ENCODE measurements around the gene MRPL4. TPM values are rescaled to one million over a fixed set of nuclear protein-coding genes. Genes with fewer than 3 reads are reported as not detected.

MRPL4 gene
- total and polyA plus RNA-seq, 2 of the 13 experiments (the other 11 are each of a cell fraction or from before 2014, with no cell fraction given): 40.6 to 42.5 TPM

DNA sequence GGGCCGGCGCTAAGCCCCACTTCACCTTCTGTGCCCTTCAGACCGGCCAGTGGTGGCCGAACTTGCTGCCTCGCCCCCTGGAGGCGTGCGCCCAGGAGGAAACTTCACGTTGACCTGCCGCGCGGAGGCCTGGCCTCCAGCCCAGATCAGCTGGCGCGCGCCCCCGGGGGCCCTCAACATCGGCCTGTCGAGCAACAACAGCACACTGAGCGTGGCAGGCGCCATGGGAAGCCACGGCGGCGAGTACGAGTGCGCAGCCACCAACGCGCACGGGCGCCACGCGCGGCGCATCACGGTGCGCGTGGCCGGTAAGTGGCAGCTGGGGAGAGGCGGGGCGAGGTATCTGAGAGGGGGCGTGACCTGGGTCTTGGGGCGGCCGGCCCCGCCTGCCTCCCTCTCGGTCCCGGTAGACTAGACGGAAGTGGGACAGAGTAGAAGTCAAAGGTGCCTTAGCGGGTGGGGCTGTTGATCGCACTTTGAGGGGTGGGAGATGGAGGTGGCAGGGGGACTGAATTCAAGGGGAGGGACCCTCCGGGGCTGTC is 43.4 kb downstream of the MRPL4 start (continued):
- TF ChIP-seq NFKB2 (CRISPR knock-in tag; IDR thresholded peaks at IDR 0.05; ENCODE audit: borderline replicate concordance) (peak; percentile 17; the same call in 1 of the 2 replicates), TOE1 (CRISPR knock-in tag; IDR thresholded peaks at IDR 0.05) (no peak), SNAI1 (CRISPR knock-in tag; IDR thresholded peaks at IDR 0.05; ENCODE audit: borderline replicate concordance) (no peak), SMYD3 (CRISPR knock-in tag; IDR thresholded peaks at IDR 0.05) (no peak), ATM (IDR thresholded peaks at IDR 0.05; ENCODE audit: borderline replicate concordance) (no peak), PBX3 (CRISPR knock-in tag; IDR thresholded peaks at IDR 0.05; ENCODE audit: borderline replicate concordance) (no peak), ZNF768 (CRISPR knock-in tag; IDR thresholded peaks at IDR 0.05) (no peak; the same call in 1 of the 2 replicates), HES4 (CRISPR knock-in tag; IDR thresholded peaks at IDR 0.05; ENCODE audit: borderline replicate concordance) (no peak), ZKSCAN1 (IDR thresholded peaks at IDR 0.05; ENCODE audit: low read length) (no peak), ZNF776 (CRISPR knock-in tag; IDR thresholded peaks at IDR 0.05) (no peak), ATF7-NPFF (CRISPR knock-in tag; IDR thresholded peaks at IDR 0.05; ENCODE audit: low read depth) (peak; percentile 71), NR2F6 (IDR thresholded peaks at IDR 0.05) (no peak), NR2F6 (CRISPR knock-in tag; IDR thresholded peaks at IDR 0.05) (peak; percentile 35; the same call in 1 of the 2 replicates), CCAR2 (optimal IDR thresholded peaks at IDR 0.05; ENCODE audit: low read depth, low read length) (no peak), ETV6 (CRISPR knock-in tag; conservative IDR thresholded peaks at IDR 0.05) (no peak), FOXO1 (CRISPR knock-in tag; IDR thresholded peaks at IDR 0.05) (no peak), HMGXB3 (CRISPR knock-in tag; IDR thresholded peaks at IDR 0.05; ENCODE audit: borderline replicate concordance) (no peak), NFYC (CRISPR knock-in tag; IDR thresholded peaks at IDR 0.05) (no peak), MTERF4 (CRISPR knock-in tag; IDR thresholded peaks at IDR 0.05) (no peak)
- TF ChIP-seq, protein P1, sequence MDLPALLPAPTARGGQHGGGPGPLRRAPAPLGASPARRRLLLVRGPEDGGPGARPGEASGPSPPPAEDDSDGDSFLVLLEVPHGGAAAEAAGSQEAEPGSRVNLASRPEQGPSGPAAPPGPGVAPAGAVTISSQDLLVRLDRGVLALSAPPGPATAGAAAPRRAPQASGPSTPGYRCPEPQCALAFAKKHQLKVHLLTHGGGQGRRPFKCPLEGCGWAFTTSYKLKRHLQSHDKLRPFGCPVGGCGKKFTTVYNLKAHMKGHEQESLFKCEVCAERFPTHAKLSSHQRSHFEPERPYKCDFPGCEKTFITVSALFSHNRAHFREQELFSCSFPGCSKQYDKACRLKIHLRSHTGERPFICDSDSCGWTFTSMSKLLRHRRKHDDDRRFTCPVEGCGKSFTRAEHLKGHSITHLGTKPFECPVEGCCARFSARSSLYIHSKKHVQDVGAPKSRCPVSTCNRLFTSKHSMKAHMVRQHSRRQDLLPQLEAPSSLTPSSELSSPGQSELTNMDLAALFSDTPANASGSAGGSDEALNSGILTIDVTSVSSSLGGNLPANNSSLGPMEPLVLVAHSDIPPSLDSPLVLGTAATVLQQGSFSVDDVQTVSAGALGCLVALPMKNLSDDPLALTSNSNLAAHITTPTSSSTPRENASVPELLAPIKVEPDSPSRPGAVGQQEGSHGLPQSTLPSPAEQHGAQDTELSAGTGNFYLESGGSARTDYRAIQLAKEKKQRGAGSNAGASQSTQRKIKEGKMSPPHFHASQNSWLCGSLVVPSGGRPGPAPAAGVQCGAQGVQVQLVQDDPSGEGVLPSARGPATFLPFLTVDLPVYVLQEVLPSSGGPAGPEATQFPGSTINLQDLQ (CRISPR knock-in tag; IDR thresholded peaks at IDR 0.05): no peak
- TF ChIP-seq, protein P2, sequence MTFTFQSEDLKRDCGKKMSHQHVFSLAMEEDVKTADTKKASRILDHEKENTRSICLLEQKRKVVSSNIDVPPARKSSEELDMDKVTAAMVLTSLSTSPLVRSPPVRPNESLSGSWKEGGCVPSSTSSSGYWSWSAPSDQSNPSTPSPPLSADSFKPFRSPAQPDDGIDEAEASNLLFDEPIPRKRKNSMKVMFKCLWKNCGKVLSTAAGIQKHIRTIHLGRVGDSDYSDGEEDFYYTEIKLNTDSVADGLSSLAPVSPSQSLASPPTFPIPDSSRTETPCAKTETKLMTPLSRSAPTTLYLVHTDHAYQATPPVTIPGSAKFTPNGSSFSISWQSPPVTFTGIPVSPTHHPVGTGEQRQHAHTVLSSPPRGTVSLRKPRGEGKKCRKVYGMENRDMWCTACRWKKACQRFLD (CRISPR knock-in tag; IDR thresholded peaks at IDR 0.05; ENCODE audit: borderline replicate concordance): no peak

Data from HepG2 (cell line).